Neural progenitor cell (in vitro differentiated cells): ENCODE data around the gene CCR7. TPM values are rescaled to one million over a fixed set of nuclear protein-coding genes. Genes with fewer than 3 reads are reported as not detected.

Source experiments
- DNase-seq: peaks from one replicate; pipeline ENCODE4 v3.0.0-alpha.2; 2016; ENCODE audit warnings: low spot score
- H2AFZ ChIP-seq: fragments of 200-600 bp; sonication (generic); replicated peaks from 2 replicates; pipeline ENCODE4 v1.6.1; 2016; ENCODE audit warnings: antibody characterized with exemption
- H3F3A ChIP-seq: fragments of 200-600 bp; sonication (generic); 2 replicates; pipeline ENCODE4 v1.6.1; 2016; ENCODE audit warnings: antibody characterized with exemption, low read depth
- H3K27ac ChIP-seq: fragments of 200-600 bp; sonication (generic); 2 replicates; pipeline ENCODE4 v1.5.1; 2016; ENCODE audit warnings: mild to moderate bottlenecking
- H3K27me3 ChIP-seq: fragments of 200-600 bp; sonication (generic); 2 replicates; pipeline ENCODE4 v1.6.1; 2016; ENCODE audit warnings: mild to moderate bottlenecking, moderate library complexity
- H3K36me3 ChIP-seq: fragments of 200-600 bp; sonication (generic); 2 replicates; pipeline ENCODE4 v1.5.1; 2016
- H3K4me1 ChIP-seq: fragments of 200-600 bp; sonication (generic); 2 replicates; pipeline ENCODE4 v1.6.1; 2016; ENCODE audit warnings: mixed run types
- H3K4me2 ChIP-seq: fragments of 200-600 bp; sonication (generic); 2 replicates; pipeline ENCODE4 v1.6.1; 2016
- H3K4me3 ChIP-seq: fragments of 200-600 bp; sonication (generic); 2 replicates; pipeline ENCODE4 v1.5.1; 2016
- H3K79me2 ChIP-seq: fragments of 200-600 bp; sonication (generic); 2 replicates; pipeline ENCODE4 v1.6.1; 2016; ENCODE audit warnings: low read depth
- H3K9ac ChIP-seq: fragments of 200-600 bp; sonication (generic); 2 replicates; pipeline ENCODE4 v1.6.1; 2016
- H3K9me3 ChIP-seq: fragments of 200-600 bp; sonication (generic); 2 replicates; pipeline ENCODE4 v1.5.1; 2016; ENCODE audit warnings: low read depth
- H4K20me1 ChIP-seq: fragments of 200-600 bp; sonication (generic); 2 replicates; pipeline ENCODE4 v1.6.1; 2016; ENCODE audit warnings: low read depth
- H3K27ac Mint-ChIP-seq: 3 replicates; pipeline ENCODE4 v1.8.0; 2021; ENCODE audit warnings: mixed read lengths
- H3K27me3 Mint-ChIP-seq: 2 replicates; pipeline ENCODE4 v1.8.0; 2022; ENCODE audit warnings: low read depth, mild to moderate bottlenecking, inconsistent platforms, moderate library complexity, mixed read lengths; ENCODE audit not compliant: insufficient read depth
- H3K36me3 Mint-ChIP-seq: 3 replicates; pipeline ENCODE4 v1.8.0; 2021; ENCODE audit warnings: mixed read lengths
- H3K4me1 Mint-ChIP-seq: 3 replicates; pipeline ENCODE4 v1.8.0; 2021; ENCODE audit warnings: mixed read lengths
- H3K4me3 Mint-ChIP-seq: 3 replicates; pipeline ENCODE4 v1.8.0; 2021; ENCODE audit warnings: mild to moderate bottlenecking, moderate library complexity, mixed read lengths
- H3K9me3 Mint-ChIP-seq: 3 replicates; pipeline ENCODE4 v1.8.0; 2020; ENCODE audit warnings: mixed read lengths
- CTCF ChIP-seq: fragments of 200-600 bp; sonication (generic); IDR thresholded peaks from 2 replicates; pipeline ENCODE4 v1.5.1; 2017; ENCODE audit warnings: antibody characterized with exemption, mild to moderate bottlenecking
- EZH2 ChIP-seq: fragments of 200-600 bp; sonication (generic); IDR thresholded peaks from 2 replicates; pipeline ENCODE4 v1.6.1; 2017; ENCODE audit warnings: antibody characterized with exemption, mild to moderate bottlenecking, moderate library complexity
- EZH2phosphoT487 ChIP-seq: fragments of 200-600 bp; sonication (generic); IDR thresholded peaks from 2 replicates; pipeline ENCODE4 v1.6.1; 2017; ENCODE audit warnings: antibody characterized with exemption
- total RNA-seq: library from RNA; depleted of rRNA; stranded (reverse); fragments of >200 nt; gene quantifications from 2 replicates; pipeline ENCODE4 v1.2.3, GENCODE V29; 2015; ENCODE audit warnings: low replicate concordance

CCR7 gene
- total RNA-seq, 1 donor from 2014 or later: not detected

GRCh38 chr17:40535924-40536294 lies 29.4 kb downstream of the CCR7 start:
- TF ChIP-seq CTCF (no peak), EZH2phosphoT487 (no peak), EZH2 (no peak)
- H3K9me3 ChIP-seq: no peaks in the 10 kb centered on the region
- no peak for DNase-seq
- H3F3A ChIP-seq: no peaks in the 10 kb centered on the region
- no peak overlapping the region for H3K4me3 ChIP-seq
- no peaks in the 10 kb centered on the region for H4K20me1 ChIP-seq
- no peaks in the 10 kb centered on the region for H3K79me2 ChIP-seq
- no peaks in the 10 kb centered on the region for H3K36me3 ChIP-seq
- H3K4me3 Mint-ChIP-seq: no peak overlapping the region
- H3K9me3 Mint-ChIP-seq: no peaks in the 10 kb centered on the region
- H3K9ac ChIP-seq: no peak overlapping the region
- H3K27me3 ChIP-seq: no peaks in the 10 kb centered on the region
- H3K4me1 ChIP-seq: no peaks in the 10 kb centered on the region
- no peak overlapping the region for H3K27ac Mint-ChIP-seq
- H3K36me3 Mint-ChIP-seq: no peaks in the 10 kb centered on the region
- H3K27ac ChIP-seq: no peak overlapping the region
- no peak overlapping the region for H3K4me2 ChIP-seq
- H3K4me1 Mint-ChIP-seq: peaks cover 11% of the 10 kb centered on the region
- no peak overlapping the region for H2AFZ ChIP-seq
- H3K27me3 Mint-ChIP-seq: peaks cover 12% of the 10 kb centered on the region

DNA sequence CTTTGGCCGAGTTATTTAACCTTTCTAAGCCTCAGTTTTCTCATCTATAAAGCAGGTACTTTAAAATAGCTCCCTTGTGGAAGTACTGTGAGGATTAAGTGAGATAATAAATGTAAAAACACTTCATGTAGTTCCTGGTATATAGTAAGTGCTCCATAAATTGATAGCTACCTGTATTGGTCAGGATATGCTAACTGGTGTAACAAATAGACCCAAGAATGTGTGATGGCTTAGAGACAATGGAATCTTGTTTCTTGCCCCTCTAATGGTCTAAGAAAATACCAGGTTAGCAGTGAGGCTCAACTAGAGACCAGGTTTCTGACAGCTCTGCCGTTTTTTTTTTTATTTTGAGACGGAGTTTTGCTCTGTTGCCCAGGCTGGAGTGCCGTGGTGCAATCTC lies 29.8 kb downstream of the CCR7 start:
- no peak overlapping the region for H3K4me3 Mint-ChIP-seq
- Histone ChIP-seq H3K4me1 (no peaks in the 10 kb centered on the region), H3K4me3 (no peak overlapping the region), H3K36me3 (no peaks in the 10 kb centered on the region), H2AFZ (no peak overlapping the region), H4K20me1 (no peaks in the 10 kb centered on the region), H3K27me3 (no peaks in the 10 kb centered on the region), H3K9ac (no peak overlapping the region), H3K79me2 (no peaks in the 10 kb centered on the region), H3K27ac (no peak overlapping the region), H3K4me2 (no peak overlapping the region), H3K9me3 (no peaks in the 10 kb centered on the region), H3F3A (no peaks in the 10 kb centered on the region)
- H3K9me3 Mint-ChIP-seq: no peaks in the 10 kb centered on the region
- no peaks in the 10 kb centered on the region for H3K36me3 Mint-ChIP-seq
- no peak for TF ChIP-seq EZH2phosphoT487
- TF ChIP-seq EZH2: no peak
- no peak for TF ChIP-seq CTCF
- no peak overlapping the region for H3K27ac Mint-ChIP-seq
- peaks cover 12% of the 10 kb centered on the region for H3K27me3 Mint-ChIP-seq
- H3K4me1 Mint-ChIP-seq: peaks cover 11% of the 10 kb centered on the region
- no peak for DNase-seq

DNA sequence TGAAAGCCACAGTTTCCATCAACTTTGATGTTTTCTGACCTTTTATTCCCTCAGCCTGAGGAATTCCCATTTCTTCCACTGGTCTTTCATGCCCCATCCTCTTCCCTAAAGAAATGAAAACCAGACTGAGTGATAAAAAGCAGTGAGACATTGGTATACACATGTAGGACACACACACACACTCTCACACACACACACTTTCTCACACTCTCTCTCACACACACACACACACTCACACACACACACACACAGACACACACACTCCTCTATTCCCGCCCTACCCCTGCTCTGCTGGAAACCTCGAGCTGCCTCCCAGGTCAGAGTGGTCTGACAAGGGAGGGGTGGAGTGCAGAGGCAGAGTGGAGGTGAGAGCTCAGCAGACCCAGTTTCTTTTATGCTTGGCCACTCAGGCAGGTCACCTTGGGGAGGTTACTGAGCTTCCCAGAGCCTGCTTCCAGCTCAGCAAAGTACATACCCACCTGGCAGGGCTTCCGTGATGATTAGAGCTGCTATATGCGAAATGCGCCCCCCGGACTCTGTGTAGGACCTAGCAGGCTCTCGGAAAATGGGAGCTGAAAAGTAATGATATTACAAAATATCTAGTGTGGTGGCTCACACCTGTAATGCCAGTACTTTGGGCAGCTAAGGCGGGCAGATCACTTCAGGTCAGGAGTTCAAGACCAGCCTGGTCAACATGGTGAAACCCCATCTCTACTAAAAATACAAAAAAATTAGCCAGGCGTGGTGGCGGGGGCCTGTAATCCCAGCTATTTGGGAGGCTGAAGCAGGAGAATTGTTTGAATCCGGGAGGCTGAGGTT lies 30.7 kb downstream of the CCR7 start:
- Histone ChIP-seq H3K79me2 (no peaks in the 10 kb centered on the region), H3K9me3 (no peaks in the 10 kb centered on the region), H2AFZ (no peak overlapping the region), H3K4me1 (no peaks in the 10 kb centered on the region), H4K20me1 (no peaks in the 10 kb centered on the region), H3K27me3 (no peaks in the 10 kb centered on the region), H3K9ac (no peak overlapping the region), H3K27ac (no peak overlapping the region), H3K4me2 (no peak overlapping the region), H3K4me3 (no peak overlapping the region), H3F3A (no peaks in the 10 kb centered on the region), H3K36me3 (no peaks in the 10 kb centered on the region)
- Mint-ChIP-seq H3K4me3 (no peak overlapping the region), H3K9me3 (no peaks in the 10 kb centered on the region), H3K36me3 (no peaks in the 10 kb centered on the region), H3K4me1 (peaks cover 6% of the 10 kb centered on the region), H3K27me3 (peaks cover 9% of the 10 kb centered on the region), H3K27ac (no peak overlapping the region)
- DNase-seq: no peak
- TF ChIP-seq EZH2 (no peak), CTCF (no peak), EZH2phosphoT487 (no peak)
